ENCODE measurements around the gene CNTNAP4. TPM values are rescaled to one million over a fixed set of nuclear protein-coding genes. Genes with fewer than 3 reads are reported as not detected.

CNTNAP4 gene
- total and polyA plus RNA-seq, 10 of the 15 experiments (the other 5 are each of a cell fraction or from before 2014, with no cell fraction given): 0.45 to 1.9 (median 0.90) TPM

GRCh38 chr16:76441876-76442275, 164.7 kb downstream of the CNTNAP4 start:
- H3K4me2 ChIP-seq (ENCODE audit: control insufficient read depth, insufficient read depth): no peak overlapping the region
- H3K9ac ChIP-seq (ENCODE audit: control insufficient read depth, insufficient read depth, low read length): no peak overlapping the region
- 3% methylated on average over 3 of the region's 3 CpGs for WGBS (ENCODE audit: insufficient coverage, insufficient replicate concordance, low lambda C conversion rate, missing lambda C conversion rate)
- SMC1A ChIA-PET (ENCODE audit: uncharacterized antibody, unreplicated experiment): no interaction called here
- no peaks in the 10 kb centered on the region for H3K9me3 ChIP-seq (replicated peaks; ENCODE audit: control insufficient read depth, insufficient read depth, low read length)
- H3K27me3 ChIP-seq (replicated peaks in 1 of 2; ENCODE audit: control insufficient read depth in 2 of 2, insufficient read depth in 2 of 2, low read length in 1 of 2): no peaks in the 10 kb centered on the region
- in situ Hi-C loops (cut with MboI): no loop called here
- H3K79me2 ChIP-seq (ENCODE audit: control insufficient read depth, insufficient read depth, low read length): no peaks in the 10 kb centered on the region
- BruUV-seq (replicated peaks): no TSS peak
- POLR2A ChIA-PET: no interaction called here
- DNase-seq (ENCODE audit: low read depth, low spot score) (no peak), FAIRE-seq (no peak), ATAC-seq (no peak)
- intact Hi-C loops (cut with micrococcal nuclease; ENCODE audit: unreplicated experiment): no loop called here
- H3K27ac ChIP-seq (ENCODE audit: control insufficient read depth, insufficient read depth): no peak overlapping the region
- H3K4me3 ChIP-seq: no peak overlapping the region
- no peaks in the 10 kb centered on the region for H4K20me1 ChIP-seq (ENCODE audit: control insufficient read depth, insufficient read depth)
- CTCF ChIA-PET: no interaction called here
- RAD21 ChIA-PET (ENCODE audit: unreplicated experiment): no interaction called here
- no peak for TF ChIP-seq WRNIP1 (IDR thresholded peaks at IDR 0.05; ENCODE audit: borderline replicate concordance, low read depth, low read length)
- TF ChIP-seq E2F8 (IDR thresholded peaks at IDR 0.05; ENCODE audit: low read depth, partially characterized antibody): no peak
- TF ChIP-seq ZZZ3 (IDR thresholded peaks at IDR 0.05; ENCODE audit: control insufficient read depth, insufficient read length, low read depth): no peak
- no peak for TF ChIP-seq IRF4 (IDR thresholded peaks at IDR 0.05; ENCODE audit: low read depth, low read length)
- TF ChIP-seq BMI1 (IDR thresholded peaks at IDR 0.05; ENCODE audit: borderline replicate concordance): no peak
- no peaks in the 10 kb centered on the region for H3K36me3 ChIP-seq (ENCODE audit: control insufficient read depth in 2 of 2, insufficient read depth in 2 of 2, low read length in 1 of 2)
- no peaks in the 10 kb centered on the region for H3K4me1 ChIP-seq (ENCODE audit: control insufficient read depth, insufficient read depth, low read length)
- no peak overlapping the region for H2AFZ ChIP-seq (ENCODE audit: control insufficient read depth, low read depth, low read length)

- ATAC-seq (no peak), DNase-seq (ENCODE audit: low read depth, low spot score) (no peak), FAIRE-seq (no peak)
- WGBS (ENCODE audit: insufficient coverage, insufficient replicate concordance, low lambda C conversion rate, missing lambda C conversion rate): 38% methylated on average over 1 of the region's 1 CpG
- in situ Hi-C loops (cut with MboI) (no loop called here), intact Hi-C loops (cut with micrococcal nuclease; ENCODE audit: unreplicated experiment) (no loop called here)
- Histone ChIP-seq H3K27me3 (replicated peaks in 1 of 2; ENCODE audit: control insufficient read depth in 2 of 2, insufficient read depth in 2 of 2, low read length in 1 of 2) (no peaks in the 10 kb centered on the region), H3K9ac (ENCODE audit: control insufficient read depth, insufficient read depth, low read length) (no peak overlapping the region), H4K20me1 (ENCODE audit: control insufficient read depth, insufficient read depth) (no peaks in the 10 kb centered on the region), H3K27ac (ENCODE audit: control insufficient read depth, insufficient read depth) (no peak overlapping the region), H3K36me3 (ENCODE audit: control insufficient read depth in 2 of 2, insufficient read depth in 2 of 2, low read length in 1 of 2) (no peaks in the 10 kb centered on the region), H3K4me1 (ENCODE audit: control insufficient read depth, insufficient read depth, low read length) (no peaks in the 10 kb centered on the region), H3K4me3 (no peak overlapping the region), H3K4me2 (ENCODE audit: control insufficient read depth, insufficient read depth) (no peak overlapping the region), H3K9me3 (replicated peaks; ENCODE audit: control insufficient read depth, insufficient read depth, low read length) (no peaks in the 10 kb centered on the region), H3K79me2 (ENCODE audit: control insufficient read depth, insufficient read depth, low read length) (no peaks in the 10 kb centered on the region), H2AFZ (ENCODE audit: control insufficient read depth, low read depth, low read length) (no peak overlapping the region)
- BruUV-seq (replicated peaks): no TSS peak
- POLR2A ChIA-PET: no interaction called here
- no peak for TF ChIP-seq CHD2 (IDR thresholded peaks at IDR 0.05; ENCODE audit: borderline replicate concordance, low read depth, low read length)
- TF ChIP-seq HDAC6 (IDR thresholded peaks at IDR 0.05; ENCODE audit: unreplicated experiment): no peak
- SMC1A ChIA-PET (ENCODE audit: uncharacterized antibody, unreplicated experiment): no interaction called here
- CTCF ChIA-PET: no interaction called here
- RAD21 ChIA-PET (ENCODE audit: unreplicated experiment): no interaction called here
These were observed 166.8 kb downstream of the CNTNAP4 start for GRCh38 chr16:76443973-76444372.

Measured in GM12878 (cell line).